Neural cell (in vitro differentiated cells): ENCODE measurements around the gene APBB2. TPM values are rescaled to one million over a fixed set of nuclear protein-coding genes. Genes with fewer than 3 reads are reported as not detected.

Experiments
- H2AFZ ChIP-seq: fragments of 200-600, 300-800 bp; sonication (generic), shearing (Covaris generic); 2 replicates; pipeline ENCODE4 v1.6.0; 2014; ENCODE audit warnings: low read depth, mild to moderate bottlenecking, antibody characterized with exemption, low read length, moderate library complexity
- H3F3A ChIP-seq: fragments of 200-600 bp; shearing (Covaris generic); 2 replicates; pipeline ENCODE4 v1.6.1; 2016; ENCODE audit warnings: mild to moderate bottlenecking, moderate library complexity, mixed read lengths, antibody characterized with exemption, low read length; ENCODE audit not compliant: insufficient read depth, poor library complexity, severe bottlenecking
- H3K27ac ChIP-seq: fragments of 200-600, 300-800 bp; sonication (generic), shearing (Covaris generic); 2 replicates; pipeline ENCODE4 v1.5.1; 2014; ENCODE audit warnings: mild to moderate bottlenecking, low read length, moderate library complexity
- H3K27me3 ChIP-seq: fragments of 300-800, 200-600 bp; sonication (generic), shearing (Covaris generic); 2 replicates; pipeline ENCODE4 v1.6.0; 2014; ENCODE audit warnings: mild to moderate bottlenecking, low read depth, low read length, moderate library complexity; ENCODE audit not compliant: insufficient read depth
- H3K36me3 ChIP-seq: fragments of 300-800, 200-600 bp; sonication (generic), shearing (Covaris generic); 2 replicates; pipeline ENCODE4 v1.5.1; 2014; ENCODE audit warnings: mild to moderate bottlenecking, antibody characterized with exemption, low read length, moderate library complexity; ENCODE audit not compliant: insufficient read depth
- H3K4me2 ChIP-seq: fragments of 300-800, 200-600 bp; sonication (generic), shearing (Covaris generic); 2 replicates; pipeline ENCODE4 v1.6.0; 2014; ENCODE audit warnings: mild to moderate bottlenecking, low read length
- H3K4me3 ChIP-seq: fragments of 300-800, 200-600 bp; sonication (generic), shearing (Covaris generic); 2 replicates; pipeline ENCODE4 v1.5.1; 2014; ENCODE audit warnings: mild to moderate bottlenecking, low read length, moderate library complexity
- H3K79me2 ChIP-seq: fragments of 200-600 bp; shearing (Covaris generic); replicated peaks from 2 replicates; pipeline ENCODE4 v1.6.0; 2014; ENCODE audit warnings: mild to moderate bottlenecking, low read length, moderate library complexity; ENCODE audit not compliant: insufficient read depth
- H3K9ac ChIP-seq: fragments of 300-800, 200-600 bp; sonication (generic), shearing (Covaris generic); 2 replicates; pipeline ENCODE4 v1.6.1; 2016; ENCODE audit warnings: mild to moderate bottlenecking, low read length, mixed read lengths
- H3K9me2 ChIP-seq: fragments of 200-600 bp; shearing (Covaris generic); 2 replicates; pipeline ENCODE4 v1.6.1; 2016; ENCODE audit warnings: mild to moderate bottlenecking, low read length, mixed read lengths; ENCODE audit not compliant: insufficient read depth
- H3K9me3 ChIP-seq: fragments of 200-600, 300-800 bp; sonication (generic), shearing (Covaris generic); 2 replicates; pipeline ENCODE4 v1.6.1; 2016; ENCODE audit warnings: mild to moderate bottlenecking, mixed run types, low read length, moderate library complexity, mixed read lengths
- H4K20me1 ChIP-seq: fragments of 200-600 bp; shearing (Covaris generic); 2 replicates; pipeline ENCODE4 v1.6.1; 2016; ENCODE audit warnings: mild to moderate bottlenecking, mixed run types; ENCODE audit not compliant: insufficient read depth
- CTCF ChIP-seq: fragments of 450-650 bp; IDR thresholded peaks from 2 replicates; pipeline ENCODE4 v1.5.1; 2014; ENCODE audit warnings: antibody characterized with exemption, mild to moderate bottlenecking, moderate library complexity; ENCODE audit not compliant: poor library complexity, severe bottlenecking
- EP300 ChIP-seq: fragments of 450-650 bp; conservative IDR thresholded peaks from 2 replicates; pipeline ENCODE4 v1.6.1; 2014; ENCODE audit warnings: antibody characterized with exemption, mild to moderate bottlenecking, moderate library complexity; ENCODE audit not compliant: poor library complexity, severe bottlenecking
- EZH2 ChIP-seq: fragments of 200-600, 300-800 bp; shearing (Covaris generic), sonication (generic); IDR thresholded peaks from 2 replicates; pipeline ENCODE4 v1.6.1; 2014; ENCODE audit warnings: antibody characterized with exemption, low read length, borderline replicate concordance, mild to moderate bottlenecking; ENCODE audit not compliant: insufficient read depth, poor library complexity, severe bottlenecking
- MXI1 ChIP-seq: fragments of 450-650 bp; conservative IDR thresholded peaks from 2 replicates; pipeline ENCODE4 v1.6.1; 2014; ENCODE audit warnings: antibody characterized with exemption, mild to moderate bottlenecking; ENCODE audit not compliant: poor library complexity, severe bottlenecking
- POLR2AphosphoS5 ChIP-seq: IDR thresholded peaks from 2 replicates; pipeline ENCODE4 v1.6.1; 2012
- RAD21 ChIP-seq: fragments of 450-650 bp; conservative IDR thresholded peaks from 2 replicates; pipeline ENCODE4 v1.6.1; 2014; ENCODE audit warnings: antibody characterized with exemption, mild to moderate bottlenecking, moderate library complexity
- SMC3 ChIP-seq: fragments of 450-650 bp; conservative IDR thresholded peaks from 2 replicates; pipeline ENCODE4 v1.6.1; 2014; ENCODE audit warnings: antibody characterized with exemption, mild to moderate bottlenecking, moderate library complexity; ENCODE audit not compliant: poor library complexity
- TAF1 ChIP-seq: IDR thresholded peaks from 2 replicates; pipeline ENCODE4 v1.6.1; 2012; ENCODE audit warnings: low read depth
- polyA plus RNA-seq: library from polyadenylated mRNA; depleted of rRNA; stranded (reverse); fragments of >200 nt; gene quantifications from 2 replicates; pipeline ENCODE4 v1.2.3, GENCODE V29; 2014
- TF ChIP-seq, protein P1 (sequence below): IDR thresholded peaks from 2 replicates; pipeline ENCODE4 v1.6.1; 2012; ENCODE audit warnings: borderline replicate concordance

The APBB2 gene
- polyA plus RNA-seq, 1 donor from 2014 or later = 41.9 TPM

GRCh38 chr4:41043465-41043864, 170.9 kb downstream of the APBB2 start:
- Histone ChIP-seq H3K27me3 (no peaks in the 10 kb centered on the region), H3F3A (no peaks in the 10 kb centered on the region), H3K79me2 (no peaks in the 10 kb centered on the region), H3K27ac (no peak overlapping the region), H2AFZ (no peak overlapping the region), H3K4me3 (no peak overlapping the region), H3K9ac (no peak overlapping the region), H3K36me3 (no peaks in the 10 kb centered on the region), H3K9me3 (no peaks in the 10 kb centered on the region), H3K9me2 (no peaks in the 10 kb centered on the region), H4K20me1 (no peaks in the 10 kb centered on the region), H3K4me2 (no peak overlapping the region)
- TF ChIP-seq EP300 = no peak
- TF ChIP-seq MXI1 = no peak
- TF ChIP-seq, protein P1, sequence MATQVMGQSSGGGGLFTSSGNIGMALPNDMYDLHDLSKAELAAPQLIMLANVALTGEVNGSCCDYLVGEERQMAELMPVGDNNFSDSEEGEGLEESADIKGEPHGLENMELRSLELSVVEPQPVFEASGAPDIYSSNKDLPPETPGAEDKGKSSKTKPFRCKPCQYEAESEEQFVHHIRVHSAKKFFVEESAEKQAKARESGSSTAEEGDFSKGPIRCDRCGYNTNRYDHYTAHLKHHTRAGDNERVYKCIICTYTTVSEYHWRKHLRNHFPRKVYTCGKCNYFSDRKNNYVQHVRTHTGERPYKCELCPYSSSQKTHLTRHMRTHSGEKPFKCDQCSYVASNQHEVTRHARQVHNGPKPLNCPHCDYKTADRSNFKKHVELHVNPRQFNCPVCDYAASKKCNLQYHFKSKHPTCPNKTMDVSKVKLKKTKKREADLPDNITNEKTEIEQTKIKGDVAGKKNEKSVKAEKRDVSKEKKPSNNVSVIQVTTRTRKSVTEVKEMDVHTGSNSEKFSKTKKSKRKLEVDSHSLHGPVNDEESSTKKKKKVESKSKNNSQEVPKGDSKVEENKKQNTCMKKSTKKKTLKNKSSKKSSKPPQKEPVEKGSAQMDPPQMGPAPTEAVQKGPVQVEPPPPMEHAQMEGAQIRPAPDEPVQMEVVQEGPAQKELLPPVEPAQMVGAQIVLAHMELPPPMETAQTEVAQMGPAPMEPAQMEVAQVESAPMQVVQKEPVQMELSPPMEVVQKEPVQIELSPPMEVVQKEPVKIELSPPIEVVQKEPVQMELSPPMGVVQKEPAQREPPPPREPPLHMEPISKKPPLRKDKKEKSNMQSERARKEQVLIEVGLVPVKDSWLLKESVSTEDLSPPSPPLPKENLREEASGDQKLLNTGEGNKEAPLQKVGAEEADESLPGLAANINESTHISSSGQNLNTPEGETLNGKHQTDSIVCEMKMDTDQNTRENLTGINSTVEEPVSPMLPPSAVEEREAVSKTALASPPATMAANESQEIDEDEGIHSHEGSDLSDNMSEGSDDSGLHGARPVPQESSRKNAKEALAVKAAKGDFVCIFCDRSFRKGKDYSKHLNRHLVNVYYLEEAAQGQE = no peak
- TF ChIP-seq TAF1 = no peak
- no peak for TF ChIP-seq SMC3
- no peak for TF ChIP-seq RAD21
- TF ChIP-seq POLR2AphosphoS5 = no peak
- no peak for TF ChIP-seq CTCF
- no peak for TF ChIP-seq EZH2

GRCh38 chr4:41041551-41041950, 172.8 kb downstream of the APBB2 start:
- Histone ChIP-seq H3K79me2 (no peaks in the 10 kb centered on the region), H3K27me3 (no peaks in the 10 kb centered on the region)
- TF ChIP-seq POLR2AphosphoS5 (no peak), RAD21 (no peak), TAF1 (no peak), CTCF (no peak), EP300 (no peak), SMC3 (no peak), MXI1 (no peak), EZH2 (no peak)
- TF ChIP-seq, protein P1 = no peak

More at GRCh38 chr4:41041551-41041950, 172.8 kb downstream of the APBB2 start:
- H3K9me3 ChIP-seq = no peaks in the 10 kb centered on the region
- H3K9me2 ChIP-seq = no peaks in the 10 kb centered on the region
- H3F3A ChIP-seq = no peaks in the 10 kb centered on the region
- no peak overlapping the region for H3K4me2 ChIP-seq
- no peak overlapping the region for H3K27ac ChIP-seq
- no peak overlapping the region for H2AFZ ChIP-seq
- H3K9ac ChIP-seq = no peak overlapping the region
- H3K4me3 ChIP-seq = no peak overlapping the region
- no peaks in the 10 kb centered on the region for H3K36me3 ChIP-seq
- H4K20me1 ChIP-seq = no peaks in the 10 kb centered on the region
